ENCODE results near the gene KCTD2.

- TF ChIP-seq POLR2AphosphoS5 (IDR thresholded peaks at IDR 0.05; ENCODE audit: low read depth, low read length) (no peak), TAF1 (IDR thresholded peaks at IDR 0.05; ENCODE audit: borderline replicate concordance, insufficient read depth, low read length) (no peak), REST (IDR thresholded peaks at IDR 0.05; ENCODE audit: insufficient read depth in 1 of 2, low read depth in 2 of 2, low read length in 2 of 2) (no peak), FOXP2 (optimal IDR thresholded peaks at IDR 0.05; ENCODE audit: borderline replicate concordance, extremely low read depth, extremely low read length, insufficient read depth) (no peak)
These were observed 26.6 kb downstream of the KCTD2 start for GRCh38 chr17:75073618-75074047.
